Measurements from ENCODE around the gene GMCL2. TPM values are rescaled to one million over a fixed set of nuclear protein-coding genes. Genes with fewer than 3 reads are reported as not detected.

Gene GMCL2
- polyA plus RNA-seq, 1 donor from 2014 or later: not detected

Other genes with a start within 250 kb of the GMCL2 start
- not detected for gene PROP1, start 191.1 kb downstream of the GMCL2 start, polyA plus RNA-seq (ENCODE audit: insufficient read depth, low read depth, low replicate concordance)
- gene N4BP3, start 73.8 kb downstream of the GMCL2 start, polyA plus RNA-seq (ENCODE audit: insufficient read depth, low read depth, low replicate concordance): 8.8 TPM
- 42.1 TPM for gene RMND5B, start 56.4 kb downstream of the GMCL2 start, polyA plus RNA-seq (ENCODE audit: insufficient read depth, low read depth, low replicate concordance)
- gene NHP2, start 33.5 kb downstream of the GMCL2 start, polyA plus RNA-seq (ENCODE audit: insufficient read depth, low read depth, low replicate concordance): 184 TPM
- gene HNRNPAB, start 17.2 kb upstream of the GMCL2 start, polyA plus RNA-seq (ENCODE audit: insufficient read depth, low read depth, low replicate concordance): 221 TPM
- gene PHYKPL, start 45.4 kb upstream of the GMCL2 start, polyA plus RNA-seq (ENCODE audit: insufficient read depth, low read depth, low replicate concordance): 8.0 TPM